ENCODE data around the gene PADI3.

Gene PADI3, protein sequence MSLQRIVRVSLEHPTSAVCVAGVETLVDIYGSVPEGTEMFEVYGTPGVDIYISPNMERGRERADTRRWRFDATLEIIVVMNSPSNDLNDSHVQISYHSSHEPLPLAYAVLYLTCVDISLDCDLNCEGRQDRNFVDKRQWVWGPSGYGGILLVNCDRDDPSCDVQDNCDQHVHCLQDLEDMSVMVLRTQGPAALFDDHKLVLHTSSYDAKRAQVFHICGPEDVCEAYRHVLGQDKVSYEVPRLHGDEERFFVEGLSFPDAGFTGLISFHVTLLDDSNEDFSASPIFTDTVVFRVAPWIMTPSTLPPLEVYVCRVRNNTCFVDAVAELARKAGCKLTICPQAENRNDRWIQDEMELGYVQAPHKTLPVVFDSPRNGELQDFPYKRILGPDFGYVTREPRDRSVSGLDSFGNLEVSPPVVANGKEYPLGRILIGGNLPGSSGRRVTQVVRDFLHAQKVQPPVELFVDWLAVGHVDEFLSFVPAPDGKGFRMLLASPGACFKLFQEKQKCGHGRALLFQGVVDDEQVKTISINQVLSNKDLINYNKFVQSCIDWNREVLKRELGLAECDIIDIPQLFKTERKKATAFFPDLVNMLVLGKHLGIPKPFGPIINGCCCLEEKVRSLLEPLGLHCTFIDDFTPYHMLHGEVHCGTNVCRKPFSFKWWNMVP

GRCh38 chr1:17248781-17249180 lies at the start of gene PADI3:
Gene PADI3, plus strand, starts transcription at chr1:17249098. Its CDS starts 40 bp downstream, at chr1:17249138.
- DNase-seq (ENCODE audit: low spot score): no peak

DNA sequence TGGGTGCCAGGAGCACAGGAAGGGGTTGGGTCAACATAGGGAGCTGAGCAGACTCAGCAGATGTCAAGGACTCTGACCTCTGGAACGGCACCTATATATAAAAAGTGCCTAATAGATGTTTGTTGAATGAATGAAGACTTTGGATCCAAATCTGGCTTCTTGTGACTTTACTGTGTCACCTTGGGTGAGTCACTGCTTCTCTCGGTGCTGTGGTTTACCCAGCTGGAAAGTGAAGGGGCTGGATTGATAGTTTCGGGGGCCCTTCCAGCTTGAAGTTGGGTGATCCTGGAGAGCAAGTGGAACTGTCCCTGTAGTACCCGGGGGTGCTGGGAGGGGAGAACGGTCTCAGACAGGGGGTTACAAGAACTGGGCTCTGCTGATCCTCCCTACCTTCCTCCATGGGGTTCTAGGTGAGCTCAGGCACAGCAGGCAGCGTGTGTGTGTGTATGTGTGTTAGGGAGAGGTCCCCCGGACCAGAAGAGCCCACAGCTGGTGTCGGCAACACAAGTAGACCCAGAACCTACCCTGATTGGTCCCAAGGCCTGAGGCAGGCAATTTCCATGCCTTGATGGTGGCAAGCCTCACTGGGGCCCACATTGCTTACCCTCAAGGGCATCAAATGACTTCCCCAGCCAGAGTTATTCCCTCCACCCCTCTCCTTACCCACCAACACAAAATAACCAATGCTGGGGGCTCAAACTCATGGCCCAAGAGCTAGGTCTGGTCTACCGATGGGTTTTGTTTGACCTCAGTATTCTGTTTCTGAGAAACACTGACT lies 49.4 kb upstream of the PADI3 start:
- DNase-seq (ENCODE audit: low spot score): no peak

GRCh38 chr1:17200246-17200645 lies 48.7 kb upstream of the PADI3 start:
- no peak for DNase-seq (ENCODE audit: low spot score)

DNA sequence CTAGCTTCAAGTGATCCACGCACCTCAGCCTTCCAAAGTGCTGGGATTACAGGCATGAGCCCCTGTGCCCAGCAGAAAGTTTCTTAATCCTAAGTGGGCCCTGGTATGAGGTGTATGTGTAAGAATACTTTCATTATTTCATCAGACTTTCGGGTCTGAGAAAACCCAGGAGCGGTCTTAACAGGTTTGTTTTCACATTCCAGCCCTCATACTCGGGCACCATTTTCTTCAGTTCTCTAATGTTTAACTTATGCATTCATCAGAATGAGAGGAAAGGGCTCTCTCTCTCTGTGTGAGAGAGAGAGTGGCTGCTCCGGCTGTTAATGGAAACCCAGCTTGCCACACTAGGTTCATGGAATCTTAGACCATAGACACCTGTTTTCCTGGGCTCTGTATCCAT lies 48.1 kb upstream of the PADI3 start:
- no peak for DNase-seq (ENCODE audit: low spot score)

DNA sequence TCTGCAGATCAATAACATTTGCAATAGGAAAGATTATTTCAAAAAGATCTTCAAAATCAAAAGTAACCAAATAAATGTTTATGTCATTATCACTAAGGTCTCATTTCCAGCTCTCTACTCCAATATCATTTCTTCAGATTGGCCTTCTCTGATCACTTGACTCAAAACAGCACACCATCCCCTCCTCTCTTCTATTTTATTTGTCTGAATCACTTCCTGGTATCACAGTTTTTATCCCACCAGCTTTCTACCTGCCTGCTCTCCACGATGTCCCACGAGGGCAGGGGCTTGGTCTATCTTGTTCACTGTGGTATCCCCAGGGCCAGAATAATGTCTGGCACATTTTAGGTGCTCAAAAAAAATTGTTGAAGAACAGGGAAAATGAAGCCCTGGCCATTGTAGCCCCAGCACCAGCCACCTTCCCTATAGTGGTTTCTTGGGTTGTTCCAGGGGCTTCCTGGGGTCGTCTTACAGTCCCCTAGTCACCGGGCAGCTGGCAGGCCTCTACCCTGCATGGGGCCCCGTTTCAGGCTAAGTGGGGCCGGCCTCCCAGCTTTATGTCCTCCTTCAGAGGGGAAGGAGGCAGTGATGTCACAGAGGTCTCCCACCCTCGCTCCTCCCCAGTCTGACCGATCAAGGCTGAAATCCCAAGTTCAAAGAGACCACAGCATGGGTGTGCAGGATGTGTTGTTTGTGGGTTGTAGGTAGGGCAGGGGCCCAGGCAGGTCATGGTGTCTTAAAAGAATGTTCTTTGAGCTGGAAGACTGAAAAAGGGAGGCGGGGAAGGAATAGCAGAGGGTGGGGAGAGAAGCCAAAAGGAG lies 47.5 kb upstream of the PADI3 start:
- no peak for DNase-seq (ENCODE audit: low spot score)

DNA sequence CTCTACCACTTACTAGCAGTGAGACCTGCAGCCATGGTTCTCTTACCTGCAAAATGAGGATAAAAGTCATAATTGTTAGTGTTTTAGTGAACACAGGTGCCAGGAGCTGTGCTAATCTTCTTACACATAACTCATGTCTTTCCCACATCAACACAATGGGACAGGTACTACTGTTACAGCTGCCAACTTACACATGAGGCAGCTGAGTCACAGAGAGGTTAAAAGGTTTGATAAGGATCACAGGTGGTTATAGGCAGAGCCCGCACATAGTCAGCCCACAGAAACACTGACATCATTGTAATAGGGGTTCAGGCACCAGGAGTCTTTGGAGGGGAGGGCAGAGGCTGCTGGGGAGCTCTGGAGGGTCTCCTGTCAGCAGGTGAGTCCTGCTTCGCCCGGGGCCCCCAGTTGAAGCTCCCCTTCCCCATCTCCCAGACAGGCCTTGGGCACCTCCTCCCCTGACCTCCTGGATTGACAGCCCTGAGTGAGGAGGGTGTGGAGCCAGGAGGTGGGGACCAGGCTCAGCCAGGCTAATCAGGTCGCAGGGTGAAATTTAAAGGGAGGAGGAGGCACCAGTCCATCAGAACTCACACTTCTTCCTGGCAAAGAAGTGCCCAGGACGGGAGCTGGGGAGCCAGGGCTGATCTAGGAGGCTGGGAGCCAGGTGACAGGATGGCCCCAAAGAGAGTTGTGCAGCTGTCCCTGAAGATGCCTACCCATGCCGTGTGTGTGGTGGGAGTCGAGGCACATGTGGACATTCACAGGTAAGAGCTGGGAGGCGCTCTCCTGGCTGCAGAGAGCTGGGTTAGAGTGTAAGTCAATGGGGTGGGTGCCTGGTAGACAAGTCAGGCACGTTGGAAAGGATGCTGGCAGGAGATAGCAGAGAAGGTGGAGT lies 44.1 kb upstream of the PADI3 start, which contains the start of gene PADI1:
Gene PADI1, plus strand, starts transcription at position 583 of the 895 bp plus-strand sequence. Its CDS starts 90 bp downstream, at position 673.
- no peak for DNase-seq (ENCODE audit: low spot score)

DNA sequence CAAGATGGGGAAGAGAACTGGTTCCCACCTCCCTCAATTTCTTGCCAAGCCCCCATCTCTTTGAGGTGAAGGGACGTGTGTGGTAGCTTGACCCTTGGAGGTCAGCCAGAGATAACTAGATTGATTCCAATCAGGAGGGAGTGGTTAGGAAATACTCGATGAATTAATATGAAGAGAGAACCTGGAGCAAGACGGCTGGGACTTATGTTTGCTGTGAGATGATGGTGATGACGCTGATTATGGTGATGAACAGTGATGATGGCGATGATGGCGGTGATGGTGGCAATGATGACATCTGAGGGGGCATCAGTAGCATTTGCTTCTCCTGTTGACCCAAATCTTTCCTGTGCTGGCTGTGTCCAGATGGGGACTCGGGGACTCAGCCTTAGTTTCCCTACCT lies 43.2 kb upstream of the PADI3 start:
- no peak for DNase-seq (ENCODE audit: low spot score)

DNA sequence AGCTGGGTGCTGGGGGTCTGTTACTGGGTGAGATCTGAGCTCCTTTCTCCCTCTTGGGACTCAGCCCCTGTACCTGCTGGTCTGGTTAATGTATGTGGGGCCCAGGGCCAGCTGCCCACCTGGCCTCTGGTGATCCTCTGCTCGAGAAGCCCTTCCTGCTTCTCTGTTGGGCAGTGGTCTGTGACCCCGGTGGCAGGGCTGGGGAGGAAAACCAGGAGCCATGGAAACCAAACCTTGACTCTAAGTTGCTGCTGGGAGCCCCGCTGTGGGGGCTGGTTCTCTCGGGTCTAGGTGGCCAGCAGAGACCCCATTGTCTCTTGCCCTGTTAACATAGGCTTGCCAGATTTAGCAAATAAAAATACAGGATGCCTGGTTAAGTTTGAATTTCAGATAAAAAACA lies 42.7 kb upstream of the PADI3 start:
- no peak for DNase-seq (ENCODE audit: low spot score)

DNA sequence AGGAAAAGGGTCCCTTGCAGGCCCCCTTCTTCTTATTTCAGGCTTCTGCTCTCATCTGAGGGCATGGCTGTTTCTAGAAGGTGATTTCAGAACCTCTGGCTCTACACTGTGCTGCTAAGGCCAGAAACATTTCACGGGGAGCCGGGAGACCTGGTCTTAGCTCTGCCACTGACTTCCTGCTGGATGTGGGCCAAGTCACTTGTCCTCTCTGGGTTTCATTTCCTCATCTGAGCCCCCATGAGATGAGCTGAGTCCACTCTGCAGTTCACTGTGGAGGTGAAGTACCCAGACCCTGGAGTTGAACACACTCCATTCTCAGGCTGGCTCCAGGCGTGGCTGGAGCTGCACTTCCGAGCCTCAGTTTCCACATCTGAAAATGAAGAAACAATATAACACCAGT lies 41.9 kb upstream of the PADI3 start:
- DNase-seq (ENCODE audit: low spot score): no peak

DNA sequence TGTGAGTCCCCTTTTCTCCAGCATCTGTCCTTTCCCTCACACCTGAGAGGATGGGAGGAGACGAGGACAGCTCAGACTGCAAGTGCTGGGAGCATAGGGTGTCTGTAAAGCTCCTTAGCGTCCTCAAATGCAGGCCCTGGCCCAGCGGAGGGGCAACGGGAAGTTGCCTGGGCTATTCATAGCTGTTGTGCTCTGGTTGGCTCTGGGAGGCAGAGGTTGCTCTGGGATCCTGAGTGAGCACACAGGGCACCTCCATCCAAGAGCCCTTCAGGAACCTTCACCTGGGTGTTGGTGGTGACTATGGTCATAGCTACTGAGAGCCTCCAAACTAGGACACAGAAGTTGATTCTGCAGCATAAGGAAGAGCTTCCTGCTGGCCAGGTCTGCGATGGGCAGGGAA lies 41.4 kb upstream of the PADI3 start:
- DNase-seq (ENCODE audit: low spot score): no peak

GRCh38 chr1:17207966-17208418 lies 40.9 kb upstream of the PADI3 start:
- DNase-seq (ENCODE audit: low spot score): peak; percentile 21

DNA sequence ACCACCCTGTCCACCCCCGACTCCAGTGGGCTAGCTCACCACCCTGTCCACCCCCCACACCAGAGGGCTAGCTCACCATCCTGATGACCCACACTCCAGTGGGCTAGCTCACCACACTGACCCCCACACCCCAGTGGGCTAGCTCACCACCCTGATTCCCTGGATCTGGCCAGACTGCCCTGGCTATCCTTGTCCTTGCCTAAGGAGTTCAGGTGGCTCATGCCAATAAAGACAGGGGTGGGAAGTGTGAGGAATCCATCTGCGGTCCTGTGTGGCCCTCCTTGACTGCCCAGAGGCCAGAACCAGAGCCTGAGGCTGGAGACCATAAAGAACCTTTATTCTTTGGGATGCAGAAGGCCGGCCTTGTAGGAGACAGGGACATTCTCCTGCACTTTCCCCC lies 40.4 kb upstream of the PADI3 start:
- no peak for DNase-seq (ENCODE audit: low spot score)

GRCh38 chr1:17209430-17209829 lies 39.5 kb upstream of the PADI3 start:
- DNase-seq (ENCODE audit: low spot score): no peak

DNA sequence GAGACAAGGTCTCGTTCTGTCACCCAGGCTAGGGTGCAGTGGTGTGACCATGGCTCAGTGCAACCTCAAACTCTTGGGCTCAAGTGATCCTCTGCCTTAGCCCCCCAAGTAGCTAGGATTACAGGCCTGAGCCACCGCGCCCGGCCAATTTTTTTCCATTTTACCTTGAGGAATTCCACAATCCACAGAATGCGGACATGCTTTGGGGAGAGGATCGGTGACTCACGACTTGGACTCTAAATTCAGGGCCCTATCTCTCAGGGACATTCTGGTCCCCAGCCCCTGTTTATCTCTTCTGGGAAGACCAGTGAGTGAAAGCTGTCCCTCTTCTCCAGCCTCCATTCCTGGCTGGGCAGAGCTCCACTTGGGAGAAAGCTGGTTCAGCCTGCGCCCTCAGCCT lies 38.7 kb upstream of the PADI3 start:
- DNase-seq (ENCODE audit: low spot score): no peak

DNA sequence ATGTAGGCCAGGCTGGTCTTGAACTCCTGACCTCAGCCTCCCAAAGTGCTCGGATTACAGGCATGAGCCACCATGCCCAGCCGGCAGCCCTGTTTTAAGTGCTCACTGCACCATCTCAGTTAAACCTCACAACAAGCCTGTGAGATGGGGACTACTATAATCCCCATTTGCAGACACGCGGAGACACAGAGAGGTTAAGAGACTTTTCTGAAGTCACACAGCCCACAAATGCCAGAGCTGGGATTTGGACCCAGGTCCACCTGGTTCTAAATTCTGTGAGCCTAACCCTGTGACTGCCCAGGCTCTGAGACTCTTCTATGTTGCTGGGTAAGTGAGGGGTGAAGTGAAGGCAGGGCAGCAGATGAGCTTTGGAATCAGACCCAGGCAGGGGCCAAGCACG lies 37.5 kb upstream of the PADI3 start:
- no peak for DNase-seq (ENCODE audit: low spot score)

GRCh38 chr1:17212009-17212408 lies 36.9 kb upstream of the PADI3 start:
- DNase-seq (ENCODE audit: low spot score): no peak

- DNase-seq (ENCODE audit: low spot score): no peak
Observed at GRCh38 chr1:17212487-17213121, 36.3 kb upstream of the PADI3 start.

GRCh38 chr1:17213148-17213781 lies 35.6 kb upstream of the PADI3 start:
- no peak for DNase-seq (ENCODE audit: low spot score)

DNA sequence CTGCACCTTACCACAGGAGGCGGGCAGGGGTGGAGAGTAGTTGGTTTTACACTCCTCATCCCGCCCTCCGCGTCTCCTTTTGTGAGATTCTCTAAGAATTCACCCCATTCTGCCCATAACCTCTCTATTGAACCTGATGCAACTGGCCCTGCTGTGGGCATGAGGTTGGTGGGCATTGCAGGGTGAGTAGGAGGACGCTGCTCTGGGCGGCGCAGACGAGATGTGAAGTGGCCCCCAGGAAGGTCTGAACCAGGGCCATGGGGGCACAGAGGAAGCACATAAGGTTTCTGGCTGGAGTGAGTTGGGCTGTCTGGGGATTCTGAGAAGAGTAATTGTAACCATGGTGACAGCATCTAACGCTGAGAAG lies 35.1 kb upstream of the PADI3 start:
- no peak for DNase-seq (ENCODE audit: low spot score)

Measured in kidney capillary endothelial cell (primary cell).